Measurements from ENCODE around the gene GATA3. TPM values are rescaled to one million over a fixed set of nuclear protein-coding genes. Genes with fewer than 3 reads are reported as not detected.

The GATA3 gene
- total RNA-seq, 2 experiments from 2014 or later: 46.3 to 47.4 TPM

DNA sequence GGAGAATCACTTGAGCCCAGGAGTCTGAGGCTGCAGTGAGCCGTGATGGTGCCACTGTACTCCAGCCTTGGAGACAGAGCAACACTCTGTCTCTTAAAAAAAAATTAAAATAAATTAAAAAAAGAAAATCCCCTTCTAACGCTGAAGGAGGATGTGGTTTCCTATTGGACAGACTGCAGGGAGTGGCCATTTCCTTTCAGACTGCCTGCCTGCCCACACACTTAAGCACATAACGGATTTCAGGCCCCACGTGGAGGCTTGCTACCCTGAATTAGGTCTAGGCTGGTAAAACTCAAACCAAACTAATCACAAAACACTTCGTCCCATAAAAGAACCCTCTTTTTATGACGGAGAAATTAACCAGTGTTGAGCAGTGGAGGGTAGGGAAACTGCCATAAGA lies 34.0 kb downstream of the GATA3 start:
- POLR2A ChIA-PET: no interaction called here
- Mint-ChIP-seq H3K27ac (no peak overlapping the region), H3K4me3 (no peak overlapping the region), H3K9me3 (no peaks in the 10 kb centered on the region), H3K36me3 (peaks cover 6% of the 10 kb centered on the region), H3K4me1 (ENCODE audit: low read depth) (peaks cover 18% of the 10 kb centered on the region), H3K27me3 (no peaks in the 10 kb centered on the region)
- peak; percentile 65 for DNase-seq
- CTCF ChIA-PET: no interaction called here
- intact Hi-C loops (cut with micrococcal nuclease): loop anchor here (2.0 kb wide), 1 partner anchor 22 kb away; no protein-coding TSS in a partner anchor

DNA sequence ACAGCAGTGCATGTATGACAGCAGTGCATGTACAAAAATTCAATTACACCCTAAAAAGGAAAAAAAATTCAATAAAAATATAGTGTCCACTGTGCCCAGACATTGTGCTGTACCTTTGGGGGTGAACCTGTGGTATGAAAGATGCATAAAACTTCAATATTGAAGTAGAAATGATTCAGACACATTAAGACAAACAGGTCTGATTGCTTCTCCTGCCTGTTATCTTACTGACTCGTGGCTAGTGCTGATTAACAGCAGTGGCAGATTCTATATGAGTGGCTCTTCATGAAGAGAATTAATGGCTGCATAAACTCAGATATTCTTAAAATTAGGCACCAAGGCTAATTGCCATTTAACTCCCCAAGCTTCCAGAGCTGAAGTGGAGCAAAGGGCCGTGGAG lies 37.9 kb downstream of the GATA3 start:
- intact Hi-C loops (cut with micrococcal nuclease): loop anchor here (5.0 kb wide), 1 partner anchor 35 kb away; no protein-coding TSS in a partner anchor
- H3K4me3 Mint-ChIP-seq: no peak overlapping the region
- ChIA-PET CTCF (no interaction called here), POLR2A (no interaction called here)
- H3K27ac Mint-ChIP-seq: no peak overlapping the region
- peaks cover 8% of the 10 kb centered on the region for H3K36me3 Mint-ChIP-seq
- DNase-seq: no peak
- no peaks in the 10 kb centered on the region for H3K9me3 Mint-ChIP-seq
- H3K27me3 Mint-ChIP-seq: no peaks in the 10 kb centered on the region
- peaks cover 14% of the 10 kb centered on the region for H3K4me1 Mint-ChIP-seq (ENCODE audit: low read depth)

DNA sequence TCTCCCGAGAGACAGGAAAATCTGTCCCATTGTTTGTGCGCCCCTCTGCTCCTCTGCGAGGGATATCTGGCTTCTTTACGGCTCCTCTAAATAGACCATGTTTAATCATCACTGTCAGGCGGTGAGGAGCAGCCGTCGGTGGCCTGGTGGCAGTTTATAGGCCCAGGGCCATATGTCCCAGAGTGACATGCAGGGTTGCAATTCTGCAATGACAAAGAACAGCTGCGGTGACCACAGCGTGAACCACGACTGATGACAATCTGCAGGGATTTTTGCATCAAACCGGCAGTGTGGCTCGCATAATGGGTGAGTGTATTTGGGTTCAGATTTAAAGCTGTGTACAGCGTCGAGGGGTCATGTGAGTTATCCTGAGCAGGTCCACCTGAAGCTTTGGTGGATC lies 41.5 kb downstream of the GATA3 start:
- H3K4me1 Mint-ChIP-seq (ENCODE audit: low read depth): no peaks in the 10 kb centered on the region
- H3K9me3 Mint-ChIP-seq: no peaks in the 10 kb centered on the region
- H3K27ac Mint-ChIP-seq: no peak overlapping the region
- peaks cover 9% of the 10 kb centered on the region for H3K36me3 Mint-ChIP-seq
- intact Hi-C loops (cut with micrococcal nuclease): no loop called here
- POLR2A ChIA-PET: no interaction called here
- H3K27me3 Mint-ChIP-seq: no peaks in the 10 kb centered on the region
- peak; percentile 43 for DNase-seq
- H3K4me3 Mint-ChIP-seq: no peak overlapping the region
- CTCF ChIA-PET: no interaction called here

DNA sequence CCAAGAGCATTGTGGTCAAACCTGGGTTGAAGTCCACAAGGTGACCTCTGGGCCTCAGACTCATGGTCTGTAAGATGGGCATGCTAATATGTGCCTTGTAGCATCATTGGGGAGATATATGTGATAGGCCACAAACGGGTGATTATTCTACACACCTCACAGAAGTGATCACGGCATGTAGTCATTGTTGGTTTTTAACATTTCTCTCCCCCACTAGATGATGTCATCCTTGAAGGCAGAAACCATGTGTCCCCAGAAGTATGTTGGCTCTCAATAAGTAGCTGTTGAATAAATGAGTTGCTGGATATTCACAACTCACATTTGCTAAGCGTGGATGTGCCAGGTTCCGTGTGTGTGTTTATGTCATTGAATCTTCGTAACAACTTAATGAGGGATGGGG lies 42.4 kb downstream of the GATA3 start:
- CTCF ChIA-PET: no interaction called here
- H3K27me3 Mint-ChIP-seq: no peaks in the 10 kb centered on the region
- no peak overlapping the region for H3K4me3 Mint-ChIP-seq
- DNase-seq: no peak
- H3K9me3 Mint-ChIP-seq: no peaks in the 10 kb centered on the region
- H3K27ac Mint-ChIP-seq: no peak overlapping the region
- intact Hi-C loops (cut with micrococcal nuclease): no loop called here
- POLR2A ChIA-PET: no interaction called here
- no peaks in the 10 kb centered on the region for H3K4me1 Mint-ChIP-seq (ENCODE audit: low read depth)
- peaks cover 9% of the 10 kb centered on the region for H3K36me3 Mint-ChIP-seq

DNA sequence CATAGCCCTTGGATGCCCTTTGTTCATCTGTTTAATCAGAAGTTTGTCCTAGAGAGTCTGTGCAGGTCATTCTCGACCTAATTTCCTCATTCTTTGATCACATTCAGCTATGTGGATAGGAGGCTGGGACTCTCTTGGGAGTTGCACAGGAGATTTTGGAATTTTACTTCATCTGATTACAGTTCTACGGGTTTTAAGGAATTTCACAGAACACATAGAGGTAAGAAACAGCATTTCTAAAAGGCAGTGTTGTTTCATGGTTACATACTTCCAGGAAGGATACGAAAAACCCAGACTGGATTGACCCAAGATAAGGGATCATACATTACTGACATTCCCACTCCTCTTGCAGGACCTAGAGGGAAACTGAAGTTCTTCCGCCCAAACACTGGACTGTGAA lies 45.9 kb downstream of the GATA3 start:
- intact Hi-C loops (cut with micrococcal nuclease): no loop called here
- Mint-ChIP-seq H3K36me3 (peaks cover 6% of the 10 kb centered on the region), H3K9me3 (no peaks in the 10 kb centered on the region), H3K27ac (no peak overlapping the region), H3K4me1 (ENCODE audit: low read depth) (peaks cover 4% of the 10 kb centered on the region), H3K27me3 (no peaks in the 10 kb centered on the region), H3K4me3 (no peak overlapping the region)
- DNase-seq: no peak
- CTCF ChIA-PET: no interaction called here
- POLR2A ChIA-PET: no interaction called here

DNA sequence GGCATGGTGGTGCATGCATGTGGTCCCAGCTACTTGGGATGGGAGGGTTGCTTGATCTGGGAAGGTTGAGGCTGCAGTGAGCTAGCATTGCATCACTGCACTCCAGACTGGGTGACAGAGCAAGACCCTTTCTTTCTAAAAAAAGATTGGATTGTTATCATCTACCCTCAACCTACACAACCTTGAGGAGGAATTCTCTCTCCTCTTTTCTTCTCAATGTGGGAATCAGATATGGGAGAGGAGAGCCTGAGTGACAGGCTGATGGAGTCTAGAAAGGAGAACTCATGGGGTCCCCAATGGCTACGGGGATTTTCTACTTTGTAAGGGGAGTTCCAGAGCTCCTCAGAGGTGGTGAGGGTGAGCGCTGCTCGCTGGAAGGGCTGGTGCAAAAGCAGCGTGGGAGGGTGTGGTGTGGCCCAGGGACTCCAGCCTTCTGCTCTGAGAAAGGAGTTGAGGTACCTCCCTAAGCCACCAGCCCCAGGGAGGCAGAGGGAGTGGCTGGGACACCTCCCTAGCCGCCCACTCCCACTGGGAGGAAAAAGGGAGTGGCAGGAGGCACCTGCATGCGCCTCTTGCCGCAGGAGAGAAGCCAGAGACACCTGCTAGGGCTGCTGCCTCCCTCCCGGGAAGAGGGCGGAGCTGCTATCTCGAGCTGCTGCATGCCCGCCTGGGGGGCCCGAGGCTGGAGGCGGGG lies 48.4 kb downstream of the GATA3 start:
- H3K36me3 Mint-ChIP-seq: peaks cover 3% of the 10 kb centered on the region
- CTCF ChIA-PET: no interaction called here

DNA sequence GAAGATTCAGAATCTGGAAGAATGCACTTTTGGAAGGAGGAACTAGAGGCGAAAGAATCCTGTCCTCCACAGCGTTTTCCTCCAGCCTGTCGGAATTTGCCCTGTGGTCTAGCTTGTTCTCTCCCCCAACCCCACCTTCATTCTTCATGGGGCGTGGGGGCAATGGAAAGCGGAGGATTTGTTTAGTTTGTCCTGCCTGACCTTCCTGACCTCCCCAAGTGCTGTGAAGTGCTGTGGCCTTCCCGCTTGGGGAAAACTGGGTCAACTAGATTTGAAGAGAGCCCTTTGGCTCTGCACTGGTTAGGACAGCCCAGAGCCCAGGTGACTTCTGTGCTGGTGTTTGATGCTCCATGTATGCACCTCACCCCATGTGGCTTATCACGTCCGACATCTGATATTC lies 49.1 kb downstream of the GATA3 start:
- ChIA-PET CTCF (no interaction called here), POLR2A (no interaction called here)
- no peak overlapping the region for H3K27ac Mint-ChIP-seq
- H3K36me3 Mint-ChIP-seq: no peaks in the 10 kb centered on the region
- intact Hi-C loops (cut with micrococcal nuclease): no loop called here
- H3K4me1 Mint-ChIP-seq (ENCODE audit: low read depth): peaks cover 4% of the 10 kb centered on the region
- no peaks in the 10 kb centered on the region for H3K9me3 Mint-ChIP-seq
- no peak for DNase-seq
- no peaks in the 10 kb centered on the region for H3K27me3 Mint-ChIP-seq
- no peak overlapping the region for H3K4me3 Mint-ChIP-seq

More for the DNA sequence above, 48.4 kb downstream of the GATA3 start:
- no peaks in the 10 kb centered on the region for H3K9me3 Mint-ChIP-seq
- POLR2A ChIA-PET: no interaction called here
- H3K4me1 Mint-ChIP-seq (ENCODE audit: low read depth): peaks cover 4% of the 10 kb centered on the region
- H3K27me3 Mint-ChIP-seq: no peaks in the 10 kb centered on the region
- H3K27ac Mint-ChIP-seq: no peak overlapping the region
- H3K4me3 Mint-ChIP-seq: no peak overlapping the region
- peak; percentile 24 for DNase-seq
- intact Hi-C loops (cut with micrococcal nuclease): no loop called here

DNA sequence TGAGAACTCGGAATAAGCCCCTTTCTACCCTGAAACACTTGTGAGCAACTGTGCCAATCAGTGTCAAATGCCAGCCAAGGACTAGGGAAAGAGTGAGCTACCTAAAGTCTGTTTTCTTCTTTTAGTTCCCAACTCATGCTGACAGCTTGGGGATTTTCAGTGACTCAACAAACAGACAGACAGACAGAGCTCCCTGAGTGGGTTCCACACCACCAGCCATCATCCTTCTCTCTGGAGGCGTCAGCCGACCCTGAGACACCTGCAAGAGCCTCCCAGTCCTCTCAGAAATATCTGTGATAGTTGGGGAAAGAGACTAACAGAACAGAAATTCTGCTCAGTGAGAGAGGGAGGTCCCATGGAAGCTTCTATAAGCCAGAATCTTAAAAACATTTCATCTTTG lies 49.5 kb downstream of the GATA3 start:
- CTCF ChIA-PET: no interaction called here
- POLR2A ChIA-PET: no interaction called here
- H3K27me3 Mint-ChIP-seq: no peaks in the 10 kb centered on the region
- intact Hi-C loops (cut with micrococcal nuclease): no loop called here
- H3K4me1 Mint-ChIP-seq (ENCODE audit: low read depth): peaks cover 4% of the 10 kb centered on the region
- H3K27ac Mint-ChIP-seq: no peak overlapping the region
- H3K4me3 Mint-ChIP-seq: no peak overlapping the region
- no peaks in the 10 kb centered on the region for H3K9me3 Mint-ChIP-seq
- H3K36me3 Mint-ChIP-seq: no peaks in the 10 kb centered on the region
- DNase-seq: no peak

DNA sequence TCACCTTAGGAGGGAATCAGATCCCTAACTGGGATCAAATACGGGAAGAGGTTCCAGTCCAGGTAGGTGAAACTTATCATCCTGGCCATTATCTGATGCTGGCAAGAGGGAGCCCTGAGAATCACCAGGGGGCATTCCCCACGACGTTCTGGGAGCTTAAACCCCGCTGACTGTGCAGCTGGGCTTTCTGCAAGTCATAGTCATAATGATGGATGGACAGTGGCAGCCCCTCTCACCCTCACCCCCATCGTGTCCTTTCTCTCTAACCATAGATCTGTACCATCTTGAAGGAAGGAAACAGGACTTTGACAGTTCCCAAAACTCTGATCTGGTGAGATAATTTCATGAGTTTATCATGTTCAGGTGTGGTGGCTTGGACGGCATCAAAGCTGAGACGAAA lies 50.2 kb downstream of the GATA3 start:
- intact Hi-C loops (cut with micrococcal nuclease): no loop called here
- CTCF ChIA-PET: no interaction called here
- POLR2A ChIA-PET: no interaction called here

DNA sequence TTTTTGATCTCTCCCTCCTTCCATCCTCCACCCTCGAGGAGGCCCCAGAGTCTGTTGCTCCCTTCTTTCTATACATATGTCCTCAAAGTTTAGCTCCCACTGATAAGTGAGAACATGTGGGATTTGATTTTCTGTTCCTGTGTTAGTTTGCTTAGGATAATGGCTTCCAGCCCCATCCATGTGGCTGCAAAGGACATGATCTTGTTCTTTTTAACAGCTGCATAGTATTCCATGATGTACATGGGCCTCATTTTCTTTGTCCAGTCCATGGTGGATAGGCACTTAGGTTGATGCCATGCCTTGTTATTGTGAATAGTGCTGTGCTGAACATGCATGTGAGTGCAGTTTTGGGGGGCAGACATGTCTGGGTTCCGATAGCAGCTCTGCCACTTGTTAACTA lies 51.4 kb downstream of the GATA3 start:
- Mint-ChIP-seq H3K27ac (no peak overlapping the region), H3K4me1 (ENCODE audit: low read depth) (peaks cover 4% of the 10 kb centered on the region), H3K4me3 (no peak overlapping the region), H3K27me3 (no peaks in the 10 kb centered on the region), H3K36me3 (no peaks in the 10 kb centered on the region), H3K9me3 (no peaks in the 10 kb centered on the region)
- no peak for DNase-seq
- CTCF ChIA-PET: no interaction called here
- POLR2A ChIA-PET: no interaction called here
- intact Hi-C loops (cut with micrococcal nuclease): no loop called here

More for the DNA sequence above, 50.2 kb downstream of the GATA3 start:
- H3K4me1 Mint-ChIP-seq (ENCODE audit: low read depth): peaks cover 4% of the 10 kb centered on the region
- no peaks in the 10 kb centered on the region for H3K9me3 Mint-ChIP-seq
- H3K4me3 Mint-ChIP-seq: no peak overlapping the region
- no peaks in the 10 kb centered on the region for H3K36me3 Mint-ChIP-seq
- no peak for DNase-seq
- H3K27me3 Mint-ChIP-seq: no peaks in the 10 kb centered on the region
- no peak overlapping the region for H3K27ac Mint-ChIP-seq

DNA sequence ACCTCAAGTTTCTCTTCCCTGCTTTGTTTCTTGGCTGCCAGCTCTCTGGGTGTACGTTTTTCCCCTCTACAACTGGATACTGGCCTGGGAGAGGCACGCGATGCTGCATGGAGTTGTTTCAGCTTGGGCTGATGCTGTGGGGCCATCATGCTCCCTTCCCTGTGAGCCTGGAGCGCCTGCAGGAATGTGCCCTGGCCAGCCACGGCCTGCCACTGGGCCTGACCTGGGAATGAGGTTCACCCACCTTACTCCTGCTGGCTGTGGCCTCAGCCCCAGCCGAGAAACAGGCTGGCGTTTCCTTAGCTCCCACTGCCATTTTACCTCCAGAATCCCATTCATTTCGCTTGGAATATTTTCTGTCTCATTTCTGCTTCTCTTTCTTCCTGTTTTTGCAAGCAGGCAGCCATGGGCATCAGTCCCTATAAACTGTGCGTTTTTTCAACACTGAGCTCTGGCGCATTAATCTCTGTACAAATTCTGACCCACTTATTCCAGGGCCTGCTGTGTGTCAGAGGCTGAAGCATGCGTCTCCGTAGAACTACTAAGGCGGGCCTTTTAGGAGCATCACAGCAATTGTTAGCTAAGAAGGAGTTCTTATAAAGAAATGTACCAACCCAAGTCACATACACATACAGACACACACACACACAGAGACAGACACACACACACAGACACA lies 57.9 kb downstream of the GATA3 start:
- H3K4me1 Mint-ChIP-seq (ENCODE audit: low read depth): no peaks in the 10 kb centered on the region
- no peak for DNase-seq
- ChIA-PET CTCF (no interaction called here), POLR2A (no interaction called here)
- no peaks in the 10 kb centered on the region for H3K9me3 Mint-ChIP-seq
- no peak overlapping the region for H3K27ac Mint-ChIP-seq
- H3K27me3 Mint-ChIP-seq: no peaks in the 10 kb centered on the region
- intact Hi-C loops (cut with micrococcal nuclease): no loop called here
- H3K4me3 Mint-ChIP-seq: no peak overlapping the region
- H3K36me3 Mint-ChIP-seq: no peaks in the 10 kb centered on the region

DNA sequence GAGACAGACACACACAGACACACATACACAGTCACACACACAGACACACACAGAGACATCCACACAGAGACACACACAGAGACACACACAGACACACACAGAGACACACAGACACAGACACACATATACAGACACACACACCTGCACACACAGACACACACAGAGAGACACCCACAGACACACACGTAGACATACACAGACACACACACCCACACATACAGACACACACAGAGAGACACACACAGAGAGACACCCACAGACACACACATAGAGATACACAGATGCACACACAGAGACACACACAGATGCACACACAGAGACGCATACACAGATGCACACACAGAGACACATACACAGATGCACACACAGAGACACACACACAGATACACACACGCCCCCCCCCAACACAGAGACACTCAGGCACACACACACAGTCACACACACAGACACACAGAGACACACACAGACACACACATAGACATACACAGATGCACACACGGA lies 58.5 kb downstream of the GATA3 start:
- intact Hi-C loops (cut with micrococcal nuclease): no loop called here
- Mint-ChIP-seq H3K27me3 (no peaks in the 10 kb centered on the region), H3K4me3 (no peak overlapping the region), H3K4me1 (ENCODE audit: low read depth) (no peaks in the 10 kb centered on the region), H3K27ac (no peak overlapping the region), H3K36me3 (no peaks in the 10 kb centered on the region), H3K9me3 (no peaks in the 10 kb centered on the region)
- CTCF ChIA-PET: no interaction called here
- no peak for DNase-seq
- POLR2A ChIA-PET: no interaction called here

DNA sequence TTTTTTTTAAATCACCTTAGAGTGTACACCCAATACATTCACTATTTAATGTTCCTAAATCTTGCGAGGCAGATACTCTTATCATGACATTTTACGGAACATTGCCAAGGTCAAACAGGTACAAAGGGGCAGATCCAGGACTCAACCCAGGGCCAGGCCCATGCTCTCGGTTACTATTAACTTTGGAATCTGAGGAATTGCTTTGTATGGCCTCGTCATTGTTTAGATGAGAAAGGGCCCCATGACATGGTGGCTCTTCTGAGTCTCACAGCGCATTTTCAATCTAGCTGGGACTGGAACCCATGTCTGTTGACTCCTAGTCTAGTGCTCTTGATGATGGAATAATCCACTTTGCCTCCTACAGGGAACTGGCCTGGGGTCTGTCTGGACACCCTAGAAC lies 59.1 kb downstream of the GATA3 start:
- Mint-ChIP-seq H3K4me3 (no peak overlapping the region), H3K27ac (no peak overlapping the region), H3K9me3 (no peaks in the 10 kb centered on the region), H3K4me1 (ENCODE audit: low read depth) (no peaks in the 10 kb centered on the region), H3K36me3 (no peaks in the 10 kb centered on the region), H3K27me3 (no peaks in the 10 kb centered on the region)
- intact Hi-C loops (cut with micrococcal nuclease): no loop called here
- POLR2A ChIA-PET: no interaction called here
- CTCF ChIA-PET: no interaction called here
- no peak for DNase-seq

Measured in activated CD4-positive, alpha-beta memory T cell treated with anti-CD3 and anti-CD28 coated beads for 36 hours (primary cell).